ENCODE data around the gene GPR161. TPM values are rescaled to one million over a fixed set of nuclear protein-coding genes. Genes with fewer than 3 reads are reported as not detected.
"Not testable (repeated sequence)": the region's sequence is repeated elsewhere in the genome, so short reads cannot be mapped to it uniquely, and the experiment has no call there.

The GPR161 gene
- total RNA-seq, 2 experiments from 2014 or later, result 0.65 to 0.85 TPM

GRCh38 chr1:168057921-168058320, 78.8 kb downstream of the GPR161 start:
- H3K27me3 Mint-ChIP-seq, result no peaks in the 10 kb centered on the region
- POLR2A ChIA-PET, result no interaction called here
- CTCF ChIA-PET, result no interaction called here

GRCh38 chr1:168057355-168057754, 79.4 kb downstream of the GPR161 start:
- H3K36me3 Mint-ChIP-seq (ENCODE audit: low read depth), result peaks cover 7% of the 10 kb centered on the region
- no peaks in the 10 kb centered on the region for H3K27me3 Mint-ChIP-seq
- ChIA-PET POLR2A (no interaction called here), CTCF (no interaction called here)
- H3K9me3 Mint-ChIP-seq, result peaks cover 3% of the 10 kb centered on the region
- no peak overlapping the region for H3K27ac Mint-ChIP-seq
- H3K4me3 Mint-ChIP-seq, result no peak overlapping the region
- no peak for DNase-seq
- H3K4me1 Mint-ChIP-seq, result no peaks in the 10 kb centered on the region

More at GRCh38 chr1:168057921-168058320, 78.8 kb downstream of the GPR161 start:
- Mint-ChIP-seq H3K27ac (no peak overlapping the region), H3K36me3 (ENCODE audit: low read depth) (peaks cover 7% of the 10 kb centered on the region), H3K4me3 (no peak overlapping the region), H3K9me3 (peaks cover 3% of the 10 kb centered on the region), H3K4me1 (no peaks in the 10 kb centered on the region)
- DNase-seq, result no peak

GRCh38 chr1:168056152-168056551, 80.6 kb downstream of the GPR161 start:
- POLR2A ChIA-PET; H3K4me3 Mint-ChIP-seq; H3K27me3 Mint-ChIP-seq; DNase-seq; H3K36me3 Mint-ChIP-seq (ENCODE audit: low read depth); CTCF ChIA-PET; H3K9me3 Mint-ChIP-seq; H3K27ac Mint-ChIP-seq; H3K4me1 Mint-ChIP-seq: not testable (repeated sequence)

- CTCF ChIA-PET, result interaction anchor here (0.7 to 2.6 kb wide), 2 partner anchors 10 to 28 kb away, joined by 3 to 13 read pairs; no protein-coding TSS in a partner anchor
- no peaks in the 10 kb centered on the region for H3K4me1 Mint-ChIP-seq
- H3K27me3 Mint-ChIP-seq, result no peaks in the 10 kb centered on the region
- H3K9me3 Mint-ChIP-seq, result peaks cover 3% of the 10 kb centered on the region
- H3K4me3 Mint-ChIP-seq, result no peak overlapping the region
- DNase-seq, result no peak
- POLR2A ChIA-PET, result interaction anchor here (1.2 kb wide), 1 partner anchor 117 kb away, joined by 5 read pairs; the partner anchor contains the start of gene MPC2
- H3K27ac Mint-ChIP-seq, result no peak overlapping the region
- H3K36me3 Mint-ChIP-seq (ENCODE audit: low read depth), result no peaks in the 10 kb centered on the region
Measured at GRCh38 chr1:168054117-168054516, 82.6 kb downstream of the GPR161 start.

- Mint-ChIP-seq H3K4me3 (no peak overlapping the region), H3K36me3 (ENCODE audit: low read depth) (no peaks in the 10 kb centered on the region), H3K4me1 (no peaks in the 10 kb centered on the region), H3K27ac (no peak overlapping the region), H3K27me3 (no peaks in the 10 kb centered on the region), H3K9me3 (peaks cover 3% of the 10 kb centered on the region)
- ChIA-PET CTCF (interaction anchor here (2.6 kb wide), 1 partner anchor 29 kb away, joined by 13 read pairs; no protein-coding TSS in a partner anchor), POLR2A (interaction anchor here (1.2 kb wide), 1 partner anchor 117 kb away, joined by 5 read pairs; the partner anchor contains the start of gene MPC2)
- no peak for DNase-seq
Measured at GRCh38 chr1:168053681-168054080, 83.0 kb downstream of the GPR161 start.

- peaks cover 2% of the 10 kb centered on the region for H3K36me3 Mint-ChIP-seq (ENCODE audit: low read depth)
- H3K4me1 Mint-ChIP-seq, result no peaks in the 10 kb centered on the region
- H3K4me3 Mint-ChIP-seq, result no peak overlapping the region
- CTCF ChIA-PET, result interaction anchor here (1.7 kb wide), 1 partner anchor 31 kb away, joined by 6 read pairs; no protein-coding TSS in a partner anchor
- peaks cover 2% of the 10 kb centered on the region for H3K9me3 Mint-ChIP-seq
- no peak for DNase-seq
- POLR2A ChIA-PET, result no interaction called here
- H3K27ac Mint-ChIP-seq, result no peak overlapping the region
- H3K27me3 Mint-ChIP-seq, result no peaks in the 10 kb centered on the region
Measured at GRCh38 chr1:168050880-168051279, 85.8 kb downstream of the GPR161 start.

- POLR2A ChIA-PET, result no interaction called here
- CTCF ChIA-PET, result interaction anchor here (1.7 kb wide), 1 partner anchor 32 kb away, joined by 6 read pairs; no protein-coding TSS in a partner anchor
- H3K36me3 Mint-ChIP-seq (ENCODE audit: low read depth), result peaks cover 2% of the 10 kb centered on the region
- no peaks in the 10 kb centered on the region for H3K9me3 Mint-ChIP-seq
- DNase-seq, result no peak
- H3K27ac Mint-ChIP-seq, result no peak overlapping the region
- H3K27me3 Mint-ChIP-seq, result no peaks in the 10 kb centered on the region
- H3K4me3 Mint-ChIP-seq, result no peak overlapping the region
- H3K4me1 Mint-ChIP-seq, result no peaks in the 10 kb centered on the region
Measured at GRCh38 chr1:168050307-168050706, 86.4 kb downstream of the GPR161 start.

- Mint-ChIP-seq H3K9me3 (no peaks in the 10 kb centered on the region), H3K36me3 (ENCODE audit: low read depth) (peaks cover 12% of the 10 kb centered on the region), H3K27me3 (no peaks in the 10 kb centered on the region), H3K27ac (no peak overlapping the region), H3K4me3 (no peak overlapping the region), H3K4me1 (no peaks in the 10 kb centered on the region)
- ChIA-PET POLR2A (no interaction called here), CTCF (interaction anchor here (2.4 kb wide), 1 partner anchor 37 kb away, joined by 11 read pairs; no protein-coding TSS in a partner anchor)
- no peak for DNase-seq
Measured at GRCh38 chr1:168045311-168045710, 91.4 kb downstream of the GPR161 start.

- Mint-ChIP-seq H3K27ac (no peak overlapping the region), H3K27me3 (no peaks in the 10 kb centered on the region), H3K4me1 (no peaks in the 10 kb centered on the region), H3K4me3 (no peak overlapping the region), H3K9me3 (no peaks in the 10 kb centered on the region), H3K36me3 (ENCODE audit: low read depth) (peaks cover 12% of the 10 kb centered on the region)
- ChIA-PET POLR2A (no interaction called here), CTCF (interaction anchor here (1.1 kb wide), 1 partner anchor 13 kb away, joined by 5 read pairs; no protein-coding TSS in a partner anchor)
- no peak for DNase-seq
Measured at GRCh38 chr1:168042362-168042761, 94.4 kb downstream of the GPR161 start.

GRCh38 chr1:168035345-168035744, 101.4 kb downstream of the GPR161 start:
- DNase-seq, result no peak
- no peaks in the 10 kb centered on the region for H3K27me3 Mint-ChIP-seq
- CTCF ChIA-PET, result no interaction called here

GRCh38 chr1:168032029-168032428, 104.7 kb downstream of the GPR161 start:
- Mint-ChIP-seq H3K27me3 (no peaks in the 10 kb centered on the region), H3K36me3 (ENCODE audit: low read depth) (no peaks in the 10 kb centered on the region), H3K4me3 (no peak overlapping the region), H3K9me3 (no peaks in the 10 kb centered on the region), H3K27ac (no peak overlapping the region), H3K4me1 (no peaks in the 10 kb centered on the region)
- DNase-seq, result no peak
- CTCF ChIA-PET, result no interaction called here
- POLR2A ChIA-PET, result no interaction called here

More at GRCh38 chr1:168035345-168035744, 101.4 kb downstream of the GPR161 start:
- POLR2A ChIA-PET, result no interaction called here
- Mint-ChIP-seq H3K27ac (no peak overlapping the region), H3K36me3 (ENCODE audit: low read depth) (no peaks in the 10 kb centered on the region), H3K4me1 (no peaks in the 10 kb centered on the region), H3K4me3 (no peak overlapping the region), H3K9me3 (no peaks in the 10 kb centered on the region)

- H3K27ac Mint-ChIP-seq, result no peak overlapping the region
- no peaks in the 10 kb centered on the region for H3K36me3 Mint-ChIP-seq (ENCODE audit: low read depth)
- no peaks in the 10 kb centered on the region for H3K4me1 Mint-ChIP-seq
- ChIA-PET POLR2A (no interaction called here), CTCF (no interaction called here)
- H3K9me3 Mint-ChIP-seq, result no peaks in the 10 kb centered on the region
- DNase-seq, result no peak
- H3K27me3 Mint-ChIP-seq, result no peaks in the 10 kb centered on the region
- H3K4me3 Mint-ChIP-seq, result no peak overlapping the region
Measured at GRCh38 chr1:168031627-168032026, 105.1 kb downstream of the GPR161 start.

- H3K9me3 Mint-ChIP-seq, result no peaks in the 10 kb centered on the region
- POLR2A ChIA-PET, result no interaction called here
- no peak overlapping the region for H3K4me3 Mint-ChIP-seq
- no peaks in the 10 kb centered on the region for H3K27me3 Mint-ChIP-seq
- no peaks in the 10 kb centered on the region for H3K36me3 Mint-ChIP-seq (ENCODE audit: low read depth)
- H3K4me1 Mint-ChIP-seq, result no peaks in the 10 kb centered on the region
- no peak for DNase-seq
- CTCF ChIA-PET, result no interaction called here
- H3K27ac Mint-ChIP-seq, result no peak overlapping the region
Measured at GRCh38 chr1:168031198-168031597, 105.5 kb downstream of the GPR161 start.

Data from activated CD4-positive, alpha-beta memory T cell treated with anti-CD3 and anti-CD28 coated beads, Interleukin-2, amount 10 ng/mL, durations not matched to agents 7 days and 5 days (primary cell).